D721Med (cell line): Measurements from ENCODE around the gene CASD1.

ENCODE experiments used
- DNase-seq: peaks from one replicate; pipeline ENCODE4 v3.0.0; 2011; ENCODE audit warnings: low spot score; ENCODE audit not compliant: insufficient read length
- FAIRE-seq: peaks from 2 replicates; lab custom pipeline; 2011; peaks lifted over from hg19 to GRCh38; lab: Jason Lieb, UNC
- CTCF ChIP-seq: IDR thresholded peaks from 2 replicates; pipeline ENCODE4 v1.5.1; 2012; ENCODE audit warnings: mild to moderate bottlenecking, control low read depth; ENCODE audit not compliant: insufficient read depth; ENCODE audit errors: missing control alignments

CASD1 gene

GRCh38 chr7:94562525-94562924 lies 52.9 kb downstream of the CASD1 start:
- DNase-seq (no peak), FAIRE-seq (no peak)
- TF ChIP-seq CTCF = no peak

- DNase-seq (no peak), FAIRE-seq (no peak)
- no peak for TF ChIP-seq CTCF
These were observed 55.8 kb downstream of the CASD1 start for GRCh38 chr7:94565247-94565894.

GRCh38 chr7:94567396-94567795 lies 57.8 kb downstream of the CASD1 start:
- no peak for FAIRE-seq
- no peak for TF ChIP-seq CTCF
- no peak for DNase-seq

- TF ChIP-seq CTCF = no peak
- no peak for DNase-seq
- no peak for FAIRE-seq
These were observed 62.2 kb downstream of the CASD1 start for GRCh38 chr7:94571816-94572215.

GRCh38 chr7:94575646-94576045 lies 66.0 kb downstream of the CASD1 start:
- FAIRE-seq (no peak), DNase-seq (no peak)
- TF ChIP-seq CTCF = no peak

GRCh38 chr7:94576316-94576715 lies 66.7 kb downstream of the CASD1 start:
- TF ChIP-seq CTCF = no peak
- DNase-seq (no peak), FAIRE-seq (no peak)

- FAIRE-seq (no peak), DNase-seq (no peak)
- TF ChIP-seq CTCF = no peak
These were observed 67.7 kb downstream of the CASD1 start for GRCh38 chr7:94577357-94577756.
